Measurements from ENCODE around the gene CRABP1. TPM values are rescaled to one million over a fixed set of nuclear protein-coding genes. Genes with fewer than 3 reads are reported as not detected.
"Not testable (repeated sequence)": the region's sequence is repeated elsewhere in the genome, so short reads cannot be mapped to it uniquely, and the experiment has no call there.

CRABP1 gene
- total RNA-seq, 2 experiments from 2014 or later: not detected

- CTCF ChIA-PET: no interaction called here
- POLR2A ChIA-PET: no interaction called here
These were observed 24.1 kb downstream of the CRABP1 start for GRCh38 chr15:78364233-78364632.

GRCh38 chr15:78365917-78366316 is 25.8 kb downstream of the CRABP1 start:
- POLR2A ChIA-PET: no interaction called here
- CTCF ChIA-PET: no interaction called here

- ChIA-PET CTCF (no interaction called here), POLR2A (no interaction called here)
These were observed 26.2 kb downstream of the CRABP1 start for GRCh38 chr15:78366342-78366741.

GRCh38 chr15:78368651-78369050 is 28.5 kb downstream of the CRABP1 start:
- ChIA-PET CTCF (no interaction called here), POLR2A (interaction anchor here (0.6 kb wide), 1 partner anchor 210 kb away, joined by 3 read pairs; no protein-coding TSS in a partner anchor)

- ChIA-PET POLR2A (interaction anchor here (0.6 kb wide), 1 partner anchor 211 kb away, joined by 3 read pairs; no protein-coding TSS in a partner anchor), CTCF (no interaction called here)
These were observed 29.0 kb downstream of the CRABP1 start for GRCh38 chr15:78369161-78369560.

- ChIA-PET POLR2A (no interaction called here), CTCF (no interaction called here)
These were observed 29.9 kb downstream of the CRABP1 start for GRCh38 chr15:78370013-78370412.

GRCh38 chr15:78372880-78373279 is 32.7 kb downstream of the CRABP1 start:
- ChIA-PET CTCF (no interaction called here), POLR2A (no interaction called here)

GRCh38 chr15:78374436-78375393 is 34.6 kb downstream of the CRABP1 start:
- CTCF ChIA-PET: no interaction called here

GRCh38 chr15:78380143-78380542 is 40.0 kb downstream of the CRABP1 start:
- POLR2A ChIA-PET: not testable (repeated sequence)

More at GRCh38 chr15:78374436-78375393, 34.6 kb downstream of the CRABP1 start:
- POLR2A ChIA-PET: no interaction called here

GRCh38 chr15:78382114-78382880 is 42.1 kb downstream of the CRABP1 start:
- CTCF ChIA-PET: no interaction called here
- POLR2A ChIA-PET: no interaction called here

More at GRCh38 chr15:78380143-78380542, 40.0 kb downstream of the CRABP1 start:
- CTCF ChIA-PET: not testable (repeated sequence)

- CTCF ChIA-PET: no interaction called here
- POLR2A ChIA-PET: no interaction called here
These were observed 44.5 kb downstream of the CRABP1 start for GRCh38 chr15:78384651-78385050.

- POLR2A ChIA-PET: no interaction called here
- CTCF ChIA-PET: no interaction called here
These were observed 47.3 kb downstream of the CRABP1 start for GRCh38 chr15:78387246-78388037.

GRCh38 chr15:78388865-78389264 is 48.7 kb downstream of the CRABP1 start:
- CTCF ChIA-PET: no interaction called here
- POLR2A ChIA-PET: no interaction called here

GRCh38 chr15:78389322-78389721 is 49.2 kb downstream of the CRABP1 start:
- ChIA-PET POLR2A (no interaction called here), CTCF (no interaction called here)

GRCh38 chr15:78389738-78390137 is 49.6 kb downstream of the CRABP1 start:
- ChIA-PET POLR2A (no interaction called here), CTCF (no interaction called here)

GRCh38 chr15:78390242-78390641 is 50.1 kb downstream of the CRABP1 start:
- ChIA-PET CTCF (no interaction called here), POLR2A (no interaction called here)

GRCh38 chr15:78390826-78391225 is 50.7 kb downstream of the CRABP1 start:
- POLR2A ChIA-PET: no interaction called here
- CTCF ChIA-PET: no interaction called here

- CTCF ChIA-PET: no interaction called here
- POLR2A ChIA-PET: no interaction called here
These were observed 51.6 kb downstream of the CRABP1 start for GRCh38 chr15:78391781-78392180.

GRCh38 chr15:78392430-78392829 is 52.3 kb downstream of the CRABP1 start:
- POLR2A ChIA-PET: no interaction called here
- CTCF ChIA-PET: no interaction called here

GRCh38 chr15:78393137-78393536 is 53.0 kb downstream of the CRABP1 start:
- POLR2A ChIA-PET: no interaction called here
- CTCF ChIA-PET: no interaction called here

All from activated CD8-positive, alpha-beta memory T cell treated with anti-CD3 and anti-CD28 coated beads for 36 hours (primary cell).